GM21825 (cell line): ENCODE results near the gene SFXN1.

ENCODE experiments used
- ATAC-seq: cut with Tn5 transposase; IDR thresholded peaks from one replicate; pipeline ENCODE4 v1.9.1; 2021; ENCODE audit warnings: mild to moderate bottlenecking, moderate library complexity; ENCODE audit not compliant: unreplicated experiment

The SFXN1 gene

GRCh38 chr5:175464942-175465233 lies 13.5 kb upstream of the SFXN1 start:
- ATAC-seq = no peak

DNA sequence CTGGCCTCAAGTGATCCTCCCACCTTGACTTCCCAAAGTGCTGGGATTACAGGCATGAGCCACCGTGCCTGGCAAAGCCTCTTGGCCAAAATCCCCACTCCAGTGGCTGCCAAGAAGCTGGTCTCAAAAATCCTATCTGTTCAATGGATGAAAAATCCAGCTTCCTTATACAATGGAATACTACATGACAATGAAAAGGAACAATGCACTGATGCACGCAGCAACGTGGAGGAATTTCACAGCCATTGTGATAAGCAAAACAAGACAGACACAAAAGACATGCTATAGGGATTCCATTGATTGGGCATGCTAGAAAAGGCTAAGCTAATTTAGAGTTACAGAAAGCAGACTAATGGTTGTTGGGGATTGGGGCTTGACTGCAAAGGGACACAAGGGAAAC lies 13.1 kb upstream of the SFXN1 start:
- ATAC-seq = no peak

DNA sequence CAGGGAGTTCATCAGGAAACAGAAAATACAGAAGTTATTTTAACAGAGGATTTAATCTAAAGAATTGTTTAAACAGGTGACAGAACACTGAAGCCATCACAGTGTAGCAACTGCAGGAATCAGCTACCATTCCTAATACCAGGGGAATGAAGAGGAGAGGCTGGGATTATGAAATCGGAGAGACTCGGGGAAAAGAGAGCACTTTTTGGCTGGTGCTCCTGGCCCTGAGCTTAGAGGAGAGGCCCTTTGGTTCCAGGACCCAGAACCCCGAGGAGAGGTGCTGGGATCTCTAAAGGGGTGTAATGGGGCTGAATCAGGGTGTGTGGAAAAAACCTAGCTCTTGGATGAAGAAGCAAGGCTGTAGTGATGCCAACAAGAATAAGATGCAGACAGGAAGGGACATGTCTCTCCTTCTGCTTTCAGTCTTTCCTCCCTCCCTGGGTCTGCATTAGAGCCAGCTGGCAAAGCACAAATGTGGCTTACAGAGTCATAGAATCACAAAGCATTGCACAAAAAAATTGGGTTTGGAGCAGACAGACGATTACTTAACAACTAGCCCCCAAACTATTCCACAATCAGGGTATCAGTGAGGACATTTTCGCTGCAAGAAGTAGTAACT lies 11.6 kb upstream of the SFXN1 start:
- ATAC-seq = no peak

DNA sequence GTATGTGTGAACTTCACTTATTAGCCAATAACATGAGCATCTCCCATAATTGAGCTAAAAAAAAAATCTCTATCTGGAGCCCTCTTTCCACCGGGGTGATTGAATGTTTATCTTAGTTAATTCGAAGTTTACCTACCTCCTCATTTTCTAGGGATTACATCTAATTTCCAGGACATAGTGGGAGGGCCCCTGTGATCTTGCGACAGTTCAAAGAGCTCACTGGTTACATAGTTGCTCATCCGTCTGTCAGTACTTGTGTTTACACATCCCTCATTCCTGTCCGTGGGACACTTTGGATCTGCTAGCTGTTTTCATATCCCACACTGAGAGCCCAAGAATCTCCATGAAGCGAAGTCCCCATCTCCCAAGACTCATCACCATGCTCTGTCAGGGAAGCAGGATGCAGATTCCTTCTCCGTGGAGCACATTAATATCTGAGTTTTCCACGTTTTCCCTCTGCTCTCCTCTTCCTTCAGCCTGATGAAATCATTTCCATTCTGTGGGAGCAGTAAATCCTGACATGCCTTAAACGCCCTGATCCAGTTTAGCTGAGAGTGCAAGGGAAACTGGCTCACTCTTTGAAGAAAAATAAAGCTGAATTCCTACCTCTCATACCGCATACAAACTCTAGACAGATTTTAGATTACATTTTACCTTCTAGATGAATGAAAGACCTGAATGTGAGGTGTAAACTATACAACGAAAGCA lies 10.2 kb upstream of the SFXN1 start:
- no peak for ATAC-seq

DNA sequence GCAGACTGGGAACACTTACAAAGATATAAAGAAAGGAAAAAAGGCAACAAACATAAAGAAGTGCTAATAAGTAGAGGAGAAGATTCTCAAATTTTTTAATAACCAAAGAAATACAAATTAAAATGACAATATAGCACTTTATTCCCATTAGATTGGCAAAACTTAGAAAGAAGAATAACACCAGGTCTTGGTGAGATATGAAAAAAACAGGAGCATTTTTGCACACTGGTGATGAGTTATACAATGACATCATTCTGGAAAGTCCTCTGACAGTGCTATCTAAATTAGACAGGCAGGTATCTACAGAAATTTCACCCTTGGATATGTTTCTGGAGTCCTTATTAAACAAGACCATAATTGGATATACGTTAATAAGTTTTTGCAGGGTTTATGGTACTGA lies 9.5 kb upstream of the SFXN1 start:
- no peak for ATAC-seq

GRCh38 chr5:175469916-175470315 lies 8.4 kb upstream of the SFXN1 start:
- no peak for ATAC-seq

- no peak for ATAC-seq
Measured at GRCh38 chr5:175470781-175471180, 7.6 kb upstream of the SFXN1 start.

- no peak for ATAC-seq
Measured at GRCh38 chr5:175471196-175471595, 7.2 kb upstream of the SFXN1 start.

DNA sequence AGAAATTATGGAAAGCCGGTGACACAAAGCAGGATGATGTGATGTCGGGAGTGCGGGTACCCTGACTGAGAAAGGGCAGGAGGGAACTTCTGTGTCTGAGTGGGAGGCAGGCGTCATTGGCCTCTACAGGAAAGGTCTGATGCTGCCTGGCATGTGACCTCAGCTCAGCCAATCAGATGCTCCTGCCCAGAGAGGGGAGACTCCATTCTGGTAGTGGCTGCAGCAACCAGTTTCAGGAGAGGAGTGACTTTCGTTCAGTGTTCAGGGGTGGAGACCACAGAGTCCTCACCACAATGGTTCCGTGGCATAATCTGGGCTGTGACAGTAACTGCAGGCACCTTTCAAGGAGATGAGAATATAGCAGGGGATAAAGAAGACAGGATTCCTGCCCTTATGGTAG lies 6.7 kb upstream of the SFXN1 start:
- no peak for ATAC-seq

DNA sequence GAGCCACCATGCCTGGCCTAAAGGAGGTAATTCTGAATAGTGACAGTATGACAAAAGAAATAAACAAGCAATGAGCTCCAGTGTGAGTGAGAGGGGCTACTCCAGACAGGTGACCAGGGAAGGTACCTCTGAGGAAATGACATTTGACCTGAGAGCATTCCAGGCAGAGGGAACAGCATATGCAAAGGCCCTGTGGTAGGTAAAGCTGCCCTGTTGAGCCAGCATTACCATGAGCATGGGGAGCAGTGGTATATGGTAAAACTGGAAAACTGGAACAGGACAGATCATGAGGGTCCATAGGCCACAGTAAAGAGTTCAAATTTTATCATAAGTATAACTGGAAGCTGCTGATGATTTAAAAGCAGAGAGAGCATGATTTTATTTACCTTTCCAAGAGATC lies 6.0 kb upstream of the SFXN1 start:
- ATAC-seq = no peak

DNA sequence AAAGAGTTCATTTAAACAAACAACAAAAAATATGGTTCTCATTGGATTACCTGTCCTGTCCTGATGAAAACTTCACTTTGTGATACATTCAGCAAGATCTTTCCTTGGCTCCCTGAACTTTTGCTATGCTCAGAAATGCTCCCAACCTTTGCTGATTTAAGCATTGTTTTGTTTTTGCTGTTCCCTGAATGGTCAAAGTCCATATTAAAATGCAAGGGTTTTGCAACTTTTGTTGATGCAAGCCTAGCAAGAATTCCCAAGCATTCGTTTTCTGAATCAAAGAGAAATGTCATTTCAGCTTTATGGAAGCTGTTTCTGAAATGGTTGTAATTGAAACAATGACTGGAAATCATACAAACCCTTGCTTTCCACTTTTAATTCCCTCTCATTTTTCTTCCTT lies 3.1 kb upstream of the SFXN1 start:
- ATAC-seq = no peak

DNA sequence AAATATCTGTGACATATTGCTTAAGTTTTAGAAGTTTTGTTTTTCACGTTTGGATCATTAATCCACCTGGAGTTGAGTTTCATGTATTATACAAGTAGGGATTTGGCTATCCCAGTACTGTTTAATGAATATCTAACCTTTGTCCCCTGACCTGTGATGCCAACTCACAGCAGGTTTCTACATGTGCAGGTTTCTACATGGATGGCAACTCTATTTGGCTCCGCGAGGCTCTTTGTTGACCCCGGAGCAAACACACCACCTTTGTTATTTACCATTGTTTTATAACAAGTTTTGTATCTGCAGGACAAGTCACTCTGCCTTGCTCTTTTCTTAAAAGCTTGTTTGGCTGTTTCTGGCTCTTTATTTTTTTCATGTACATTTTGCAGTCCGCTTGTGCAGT lies 920 bp upstream of the SFXN1 start:
- ATAC-seq = no peak

GRCh38 chr5:175478008-175478383 lies 364 bp upstream of the SFXN1 start:
- no peak for ATAC-seq

GRCh38 chr5:175479125-175479881 lies 943 bp downstream of the SFXN1 start:
- no peak for ATAC-seq

- ATAC-seq = no peak
Measured at GRCh38 chr5:175483337-175483736, 5.0 kb downstream of the SFXN1 start.

GRCh38 chr5:175484322-175484721 lies 6.0 kb downstream of the SFXN1 start:
- ATAC-seq = no peak

DNA sequence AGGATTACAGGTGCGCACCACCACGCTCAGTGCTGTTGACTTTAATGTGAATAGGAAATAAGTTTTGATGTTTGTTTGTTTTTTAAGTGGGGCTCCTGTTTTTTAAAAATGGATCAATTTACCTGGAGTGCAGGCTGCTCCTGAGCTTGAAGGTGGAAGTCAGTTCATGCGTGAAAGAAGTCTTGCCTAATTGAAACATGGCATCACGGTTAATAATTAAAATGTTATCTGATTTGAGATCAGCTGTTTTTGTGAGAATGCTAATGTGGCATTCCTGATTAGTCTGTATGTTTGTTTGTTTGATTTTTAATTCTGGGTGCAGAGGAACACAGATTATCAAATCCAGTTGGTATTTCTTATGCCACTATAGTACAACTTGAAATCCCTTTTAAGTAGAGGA lies 6.5 kb downstream of the SFXN1 start:
- ATAC-seq = no peak

DNA sequence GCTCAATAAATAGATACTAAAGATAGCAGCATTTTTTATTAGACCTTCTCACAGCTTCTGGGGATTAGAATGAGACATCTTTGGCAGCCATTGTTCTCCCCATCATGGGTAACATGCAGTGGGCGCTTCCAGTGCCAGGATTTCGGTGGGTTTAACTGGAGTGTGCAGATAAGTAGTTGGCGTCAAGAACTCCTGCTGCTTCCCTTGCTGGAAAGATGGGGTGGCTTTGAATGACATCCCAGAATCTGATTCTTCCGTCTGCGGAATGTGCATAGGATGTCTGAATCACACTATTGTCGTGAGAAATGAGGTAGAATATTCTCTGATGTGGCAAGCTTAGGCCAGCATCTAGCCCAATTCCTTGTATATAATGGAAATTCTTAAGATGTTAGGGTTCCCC lies 7.3 kb downstream of the SFXN1 start:
- ATAC-seq = no peak

DNA sequence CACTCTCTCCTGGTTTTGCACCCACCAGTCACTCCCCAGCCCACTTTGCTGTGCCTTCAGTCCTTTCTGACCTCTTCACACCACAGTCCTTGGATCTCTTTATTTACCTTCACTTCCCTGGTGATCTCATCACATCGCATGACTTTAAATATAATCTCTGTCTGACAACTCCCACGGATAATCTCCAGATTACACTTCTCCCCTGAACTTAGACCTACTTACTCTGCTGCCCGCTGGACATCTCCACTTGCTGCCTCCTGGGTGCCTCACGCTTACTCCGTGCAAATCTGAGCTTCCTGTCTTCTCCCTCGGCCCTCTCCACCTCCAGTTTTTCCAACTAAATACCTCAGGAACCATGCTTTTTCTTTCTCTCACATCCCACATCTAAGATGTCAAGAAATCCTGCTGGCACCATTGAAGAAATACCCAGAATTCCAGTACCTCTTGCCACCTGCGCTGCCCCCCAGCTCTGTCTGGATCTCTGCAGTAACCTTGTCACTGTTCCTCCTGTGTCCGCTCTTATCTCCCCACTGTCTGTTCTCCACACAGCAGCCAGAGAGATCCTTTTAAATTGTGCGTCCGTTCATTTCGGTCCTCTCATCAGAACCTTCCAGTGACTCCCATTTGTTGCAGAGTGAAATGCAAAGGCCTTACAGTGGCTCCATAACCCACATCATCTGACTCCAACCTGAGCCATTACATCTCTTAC lies 9.3 kb downstream of the SFXN1 start:
- no peak for ATAC-seq

- no peak for ATAC-seq
Measured at GRCh38 chr5:175489693-175490443, 11.5 kb downstream of the SFXN1 start.

- no peak for ATAC-seq
Measured at GRCh38 chr5:175491223-175491622, 12.9 kb downstream of the SFXN1 start.
